HCT116 (cell line): Measurements from ENCODE around the gene RFPL2. TPM values are rescaled to one million over a fixed set of nuclear protein-coding genes. Genes with fewer than 3 reads are reported as not detected.

ENCODE experiments used
- ATAC-seq: fragments of 200-7000 bp; cut with Tn5 transposase; 2 replicates; pipeline ENCODE4 v1.9.1; 2020; ENCODE audit warnings: mild to moderate bottlenecking, moderate library complexity
- BruUV-seq: library from RNA; stranded (reverse); fragments of 400-500 nt; replicated peaks from 2 replicates; lab custom pipeline; 2021; lab: Mats Ljungman, UMichigan
- CTCF ChIA-PET: fragments of 300-600 bp; sonication (Branson Sonifier 250); formaldehyde crosslinking; loops from one replicate; lab custom pipeline; 2021; ENCODE audit warnings: antibody characterized with exemption; lab: Charles Lee
- POLR2A ChIA-PET: fragments of 300-600, 350-600 bp; sonication (Branson Sonifier 250); formaldehyde crosslinking; loops from one replicate; lab custom pipeline; 2021; ENCODE audit warnings: antibody characterized with exemption; lab: Charles Lee
- RAD21 ChIA-PET, 2 experiments: fragments of 300-600 bp; sonication (Branson Sonifier 250); formaldehyde crosslinking; loops; one replicate each; lab custom pipeline; 2023; ENCODE audit warnings: low total read pairs in 2 of 2; ENCODE audit not compliant: uncharacterized antibody in 2 of 2, unreplicated experiment in 2 of 2, low non-redundant PET in 1 of 2; lab: Charles Lee
- DNase-seq: peaks from one replicate; pipeline ENCODE4 v3.0.0-alpha.2; 2010; ENCODE audit warnings: low read depth, low spot score
- H2AFZ ChIP-seq: fragments of 200-600 bp; shearing (Covaris generic), sonication (generic); 2 replicates; pipeline ENCODE4 v1.6.1; 2017; ENCODE audit warnings: low read depth, mixed run types, mixed read lengths, antibody characterized with exemption, low read length; ENCODE audit not compliant: poor library complexity, severe bottlenecking
- H3K27ac ChIP-seq: 2 replicates; pipeline ENCODE4 v1.5.1; 2012; ENCODE audit warnings: low read depth, low read length
- H3K27me3 ChIP-seq: fragments of 200-600 bp; sonication (generic); 2 replicates; pipeline ENCODE4 v1.6.1; 2016; ENCODE audit warnings: mixed run types, low read length, mixed read lengths; ENCODE audit not compliant: insufficient read depth
- H3K36me3 ChIP-seq, 2 experiments: fragments of 200-500 bp in 1 of 2; fragments of 200-600 bp in 1 of 2; sonication (Bioruptor generic) in 1 of 2; sonication (generic) in 1 of 2; 2 replicates each; pipeline versions ENCODE4 v1.5.1 to v1.6.1; 2014 to 2016; ENCODE audit warnings: low read length in 2 of 2, inconsistent platforms in 1 of 2, mixed read lengths in 1 of 2, mixed run types in 1 of 2; ENCODE audit not compliant: insufficient read depth in 2 of 2, control insufficient read depth in 1 of 2
- H3K4me1 ChIP-seq, 2 experiments: fragments of 200-600 bp in 1 of 2; sonication (generic) in 1 of 2; 2 replicates each; pipeline versions ENCODE4 v1.5.1 to v1.6.1; 2012 to 2017; ENCODE audit warnings: low read length in 2 of 2, inconsistent platforms in 1 of 2, mild to moderate bottlenecking in 1 of 2, mixed read lengths in 1 of 2, mixed run types in 1 of 2, moderate library complexity in 1 of 2; ENCODE audit not compliant: insufficient read depth in 2 of 2, control insufficient read depth in 1 of 2
- H3K4me2 ChIP-seq: fragments of 200-600 bp; sonication (generic); 2 replicates; pipeline ENCODE4 v1.6.1; 2017; ENCODE audit warnings: mixed run types, low read length, mixed read lengths
- H3K4me3 ChIP-seq, 2 experiments: fragments of 200-600 bp in 1 of 2; sonication (generic) in 1 of 2; replicated peaks in 1 of 2; 2 replicates each; pipeline ENCODE4 v1.5.1; 2011 to 2016; ENCODE audit warnings: low read length in 2 of 2, control low read depth in 1 of 2, low read depth in 1 of 2, mild to moderate bottlenecking in 1 of 2, mixed read lengths in 1 of 2, mixed run types in 1 of 2
- H3K79me2 ChIP-seq: fragments of 200-600 bp; sonication (generic); 2 replicates; pipeline ENCODE4 v1.6.1; 2017; ENCODE audit warnings: mild to moderate bottlenecking, mixed run types, low read length, moderate library complexity, mixed read lengths; ENCODE audit not compliant: insufficient read depth
- H3K9ac ChIP-seq: fragments of 200-600 bp; sonication (generic); 2 replicates; pipeline ENCODE4 v1.6.1; 2016; ENCODE audit warnings: low read length, mixed read lengths
- H3K9me2 ChIP-seq: fragments of 200-600 bp; sonication (generic), shearing (Covaris generic); 2 replicates; pipeline ENCODE4 v1.6.1; 2017; ENCODE audit warnings: mixed run types, mild to moderate bottlenecking, moderate library complexity; ENCODE audit not compliant: insufficient read depth
- H3K9me3 ChIP-seq, 2 experiments: fragments of 200-500 bp in 1 of 2; fragments of 200-600 bp in 1 of 2; sonication (Bioruptor generic) in 1 of 2; sonication (generic) in 1 of 2; 2 replicates each; pipeline ENCODE4 v1.6.1; 2014 to 2017; ENCODE audit warnings: low read length in 2 of 2, mixed read lengths in 2 of 2, inconsistent platforms in 1 of 2, low read depth in 1 of 2, mild to moderate bottlenecking in 1 of 2, mixed run types in 1 of 2, moderate library complexity in 1 of 2; ENCODE audit not compliant: control insufficient read depth in 1 of 2, insufficient read depth in 1 of 2
- H4K20me1 ChIP-seq: fragments of 200-600 bp; sonication (generic), shearing (Covaris generic); 2 replicates; pipeline ENCODE4 v1.6.1; 2017; ENCODE audit warnings: mixed run types, mild to moderate bottlenecking, moderate library complexity; ENCODE audit not compliant: insufficient read depth
- ATF3 ChIP-seq: IDR thresholded peaks from 2 replicates; pipeline ENCODE4 v1.6.1; 2012
- CBX3 ChIP-seq: IDR thresholded peaks from 2 replicates; pipeline ENCODE4 v1.6.1; 2012; ENCODE audit warnings: low read depth
- CEBPB ChIP-seq: IDR thresholded peaks from 2 replicates; pipeline ENCODE4 v1.6.1; 2012; ENCODE audit warnings: low read depth
- CTCF ChIP-seq, 3 experiments: fragments of 200-600 bp in 1 of 3; sonication (generic) in 1 of 3; IDR thresholded peaks in 2 of 3; conservative IDR thresholded peaks in 1 of 3; 2 replicates each; pipeline ENCODE4 v1.5.1; 2012 to 2017; ENCODE audit warnings: low read depth in 2 of 3, low read length in 2 of 3, antibody characterized with exemption in 1 of 3, borderline replicate concordance in 1 of 3, control low read depth in 1 of 3, mild to moderate bottlenecking in 1 of 3, mixed read lengths in 1 of 3, mixed run types in 1 of 3, moderate library complexity in 1 of 3; ENCODE audit not compliant: insufficient read depth in 1 of 3
- ELF1 ChIP-seq: IDR thresholded peaks from 2 replicates; pipeline ENCODE4 v1.6.1; 2012; ENCODE audit warnings: low read depth, borderline replicate concordance
- EZH2 ChIP-seq: fragments of 200-600 bp; sonication (generic); IDR thresholded peaks from 2 replicates; pipeline ENCODE4 v1.6.1; 2017; ENCODE audit warnings: antibody characterized with exemption, mixed run types
- EZH2phosphoT487 ChIP-seq: fragments of 200-600 bp; IDR thresholded peaks from 2 replicates; pipeline ENCODE4 v1.6.1; 2018; ENCODE audit warnings: antibody characterized with exemption, borderline replicate concordance
- FOSL1 ChIP-seq: IDR thresholded peaks from 2 replicates; pipeline ENCODE4 v1.6.1; 2012; ENCODE audit warnings: low read depth
- JUND ChIP-seq: IDR thresholded peaks from 2 replicates; pipeline ENCODE4 v1.6.1; 2012
- POLR2AphosphoS5 ChIP-seq: IDR thresholded peaks from 2 replicates; pipeline ENCODE4 v1.6.1; 2011; ENCODE audit warnings: mild to moderate bottlenecking, low read depth, low read length, moderate library complexity
- RAD21 ChIP-seq: IDR thresholded peaks from 2 replicates; pipeline ENCODE4 v1.6.1; 2012; ENCODE audit warnings: low read depth, mild to moderate bottlenecking
- REST ChIP-seq: IDR thresholded peaks from 2 replicates; pipeline ENCODE4 v1.6.1; 2012; ENCODE audit warnings: low read depth
- SIN3A ChIP-seq: IDR thresholded peaks from 2 replicates; pipeline ENCODE4 v1.6.1; 2012; ENCODE audit warnings: low read depth
- SP1 ChIP-seq: IDR thresholded peaks from 2 replicates; pipeline ENCODE4 v1.6.1; 2012; ENCODE audit warnings: low read depth
- YY1 ChIP-seq: IDR thresholded peaks from 2 replicates; pipeline ENCODE4 v1.6.1; 2011; ENCODE audit warnings: low read length, low read depth, moderate library complexity, mild to moderate bottlenecking; ENCODE audit not compliant: insufficient replicate concordance; ENCODE audit errors: extremely low read depth
- ZFX ChIP-seq: fragments of 450-650 bp; IDR thresholded peaks from 2 replicates; pipeline ENCODE4 v1.6.1; 2017
- ZNF274 ChIP-seq: fragments of 200-500 bp; sonication (Bioruptor generic); IDR thresholded peaks from 2 replicates; pipeline ENCODE4 v1.6.1; 2014; ENCODE audit warnings: mild to moderate bottlenecking, low read depth, low read length, inconsistent platforms
- intact Hi-C: fragments of 100-400 bp; cut with micrococcal nuclease; formaldehyde crosslinking; loops from 2 replicates; pipeline ENCODE4 v1.10.0; 2022
- total RNA-seq: library from RNA; stranded (reverse); gene quantifications from one replicate; pipeline ENCODE4 v1.2.1, GENCODE V29; 2021; ENCODE audit not compliant: unreplicated experiment
- TF ChIP-seq, protein P1 (sequence below): IDR thresholded peaks from 2 replicates; pipeline ENCODE4 v1.6.1; 2011; ENCODE audit warnings: mild to moderate bottlenecking, low read length, moderate library complexity; ENCODE audit not compliant: insufficient replicate concordance; ENCODE audit errors: extremely low read depth
- TF ChIP-seq, protein P2 (sequence below): IDR thresholded peaks from 2 replicates; pipeline ENCODE4 v1.6.1; 2012

Gene RFPL2
- total RNA-seq, 1 experiment from 2014 or later: 0.61 TPM

DNA sequence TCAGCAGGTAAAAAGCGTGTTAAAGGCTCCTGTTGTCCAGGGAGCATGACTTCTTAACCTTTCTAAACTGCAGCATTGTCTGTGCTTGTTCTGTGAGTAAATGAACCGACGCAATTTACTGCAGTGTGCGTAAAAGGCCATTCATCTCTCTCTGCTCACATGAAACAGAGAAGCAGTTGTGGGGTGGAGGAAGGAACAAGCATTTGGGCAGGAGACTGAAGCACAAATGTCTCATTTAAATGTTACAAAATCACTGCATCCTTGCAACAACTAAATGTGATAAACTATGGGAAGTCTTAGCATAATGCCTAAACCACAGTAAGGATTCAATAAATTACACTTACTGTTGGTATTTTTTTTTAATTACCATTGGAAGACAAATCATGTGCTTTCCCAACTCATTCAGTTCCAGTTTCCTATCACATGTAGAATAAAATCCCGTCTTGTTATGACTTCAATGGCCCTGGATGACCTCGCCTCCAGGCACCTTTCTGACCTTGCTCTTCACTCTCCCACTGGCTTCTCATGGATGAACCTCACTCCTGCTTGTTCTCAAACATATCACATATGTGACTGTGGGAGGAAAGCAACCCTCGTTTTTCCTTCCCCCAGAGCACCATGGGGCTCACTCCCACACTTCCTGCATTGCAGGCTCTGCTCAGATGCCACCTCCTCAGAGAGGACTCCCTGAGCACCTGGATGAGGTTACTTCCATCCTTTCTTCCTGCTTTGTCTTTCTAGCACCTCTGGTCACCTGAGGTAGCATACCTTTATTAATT is 21.6 kb upstream of the RFPL2 start:
- no peaks in the 10 kb centered on the region for H3K9me2 ChIP-seq
- DNase-seq (no peak), ATAC-seq (no peak)
- H3K9me3 ChIP-seq: no peaks in the 10 kb centered on the region
- H3K4me2 ChIP-seq: no peak overlapping the region
- H3K36me3 ChIP-seq: no peaks in the 10 kb centered on the region
- no peak overlapping the region for H3K9ac ChIP-seq
- no peaks in the 10 kb centered on the region for H3K27me3 ChIP-seq
- TF ChIP-seq CTCF (IDR thresholded peaks at IDR 0.05 in 2 of 3, conservative IDR thresholded peaks at IDR 0.05 in 1 of 3; ENCODE audit: borderline replicate concordance in 1 of 3, insufficient read depth in 1 of 3, low read depth in 2 of 3, low read length in 2 of 3) (no peak), CEBPB (no peak), JUND (no peak), SP1 (no peak), YY1 (no peak), REST (no peak), SIN3A (no peak), ZNF274 (no peak), EZH2phosphoT487 (no peak), RAD21 (no peak), POLR2AphosphoS5 (no peak), ZFX (no peak), CBX3 (no peak), ATF3 (no peak), FOSL1 (no peak), EZH2 (no peak), ELF1 (no peak)
- TF ChIP-seq, protein P1, sequence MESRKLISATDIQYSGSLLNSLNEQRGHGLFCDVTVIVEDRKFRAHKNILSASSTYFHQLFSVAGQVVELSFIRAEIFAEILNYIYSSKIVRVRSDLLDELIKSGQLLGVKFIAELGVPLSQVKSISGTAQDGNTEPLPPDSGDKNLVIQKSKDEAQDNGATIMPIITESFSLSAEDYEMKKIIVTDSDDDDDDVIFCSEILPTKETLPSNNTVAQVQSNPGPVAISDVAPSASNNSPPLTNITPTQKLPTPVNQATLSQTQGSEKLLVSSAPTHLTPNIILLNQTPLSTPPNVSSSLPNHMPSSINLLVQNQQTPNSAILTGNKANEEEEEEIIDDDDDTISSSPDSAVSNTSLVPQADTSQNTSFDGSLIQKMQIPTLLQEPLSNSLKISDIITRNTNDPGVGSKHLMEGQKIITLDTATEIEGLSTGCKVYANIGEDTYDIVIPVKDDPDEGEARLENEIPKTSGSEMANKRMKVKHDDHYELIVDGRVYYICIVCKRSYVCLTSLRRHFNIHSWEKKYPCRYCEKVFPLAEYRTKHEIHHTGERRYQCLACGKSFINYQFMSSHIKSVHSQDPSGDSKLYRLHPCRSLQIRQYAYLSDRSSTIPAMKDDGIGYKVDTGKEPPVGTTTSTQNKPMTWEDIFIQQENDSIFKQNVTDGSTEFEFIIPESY: no peak
- TF ChIP-seq, protein P2, sequence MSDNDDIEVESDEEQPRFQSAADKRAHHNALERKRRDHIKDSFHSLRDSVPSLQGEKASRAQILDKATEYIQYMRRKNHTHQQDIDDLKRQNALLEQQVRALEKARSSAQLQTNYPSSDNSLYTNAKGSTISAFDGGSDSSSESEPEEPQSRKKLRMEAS: no peak
- TF ChIP-seq, all 23 proteins: peak for 0
- ChIA-PET RAD21 (no interaction called here), POLR2A (no interaction called here), CTCF (interaction anchor here (0.8 kb wide), 1 partner anchor 25 kb away, joined by 3 read pairs; no protein-coding TSS in a partner anchor)
- Histone ChIP-seq H3K27ac (no peak overlapping the region), H3K4me3 (no peak overlapping the region), H2AFZ (no peak overlapping the region), H4K20me1 (no peaks in the 10 kb centered on the region), H3K4me1 (no peaks in the 10 kb centered on the region), H3K79me2 (no peaks in the 10 kb centered on the region)
- intact Hi-C loops: no loop called here
- no TSS peak for BruUV-seq
